NT2/D1 (cell line): Measurements from ENCODE around the gene ARHGEF19.
A peak's percentile ranks its signal among the peaks of the same experiment; 100 is the strongest.

Source experiments
- DNase-seq: peaks from one replicate; pipeline ENCODE4 v3.0.0-alpha.2; 2011; ENCODE audit warnings: low read depth, low spot score
- H3K27me3 ChIP-seq: 2 replicates; pipeline ENCODE4 v1.6.0; 2011; ENCODE audit warnings: mild to moderate bottlenecking; ENCODE audit not compliant: insufficient read length, insufficient read depth
- H3K36me3 ChIP-seq: 2 replicates; pipeline ENCODE4 v1.6.1; 2011; ENCODE audit warnings: mild to moderate bottlenecking, low read length, mixed read lengths; ENCODE audit not compliant: insufficient read depth, insufficient read length
- H3K4me1 ChIP-seq: 2 replicates; pipeline ENCODE4 v1.5.1; 2011; ENCODE audit not compliant: insufficient read depth, insufficient read length
- H3K4me3 ChIP-seq: 2 replicates; pipeline ENCODE4 v1.5.1; 2011; ENCODE audit warnings: low read depth; ENCODE audit not compliant: insufficient read length
- H3K9ac ChIP-seq: 2 replicates; pipeline ENCODE4 v1.6.0; 2011; ENCODE audit warnings: low read depth; ENCODE audit not compliant: insufficient read length
- H3K9me3 ChIP-seq: 2 replicates; pipeline ENCODE4 v1.5.1; 2011; ENCODE audit warnings: mild to moderate bottlenecking, low read length; ENCODE audit not compliant: insufficient read depth
- SUZ12 ChIP-seq: IDR thresholded peaks from 2 replicates; pipeline ENCODE4 v1.6.1; 2011; ENCODE audit not compliant: insufficient read length, insufficient read depth; ENCODE audit errors: extremely low read depth
- YY1 ChIP-seq: IDR thresholded peaks from 2 replicates; pipeline ENCODE4 v1.6.1; 2011; ENCODE audit not compliant: insufficient read length, insufficient read depth
- ZNF274 ChIP-seq: IDR thresholded peaks from 2 replicates; pipeline ENCODE4 v1.6.1; 2011; ENCODE audit warnings: mild to moderate bottlenecking, low read depth, low read length

Gene ARHGEF19

GRCh38 chr1:16183179-16183578 lies 29.3 kb downstream of the ARHGEF19 start:
- DNase-seq = no peak
- peaks cover 13% of the 10 kb centered on the region for H3K4me1 ChIP-seq
- H3K9ac ChIP-seq = no peak overlapping the region
- H3K27me3 ChIP-seq = no peaks in the 10 kb centered on the region
- no peak overlapping the region for H3K4me3 ChIP-seq
- no peaks in the 10 kb centered on the region for H3K36me3 ChIP-seq
- TF ChIP-seq YY1 (no peak), SUZ12 (no peak), ZNF274 (no peak)
- H3K9me3 ChIP-seq = no peaks in the 10 kb centered on the region

- TF ChIP-seq YY1 = no peak
- no peak for TF ChIP-seq ZNF274
- no peak for TF ChIP-seq SUZ12
- H3K4me3 ChIP-seq = no peak overlapping the region
- H3K4me1 ChIP-seq = peaks cover 13% of the 10 kb centered on the region
Measured at GRCh38 chr1:16181887-16182719, 30.3 kb downstream of the ARHGEF19 start.

GRCh38 chr1:16180291-16180824 lies 32.1 kb downstream of the ARHGEF19 start:
- Histone ChIP-seq H3K4me1 (peaks cover 19% of the 10 kb centered on the region), H3K36me3 (no peaks in the 10 kb centered on the region), H3K27me3 (no peaks in the 10 kb centered on the region), H3K9ac (no peak overlapping the region), H3K9me3 (no peaks in the 10 kb centered on the region), H3K4me3 (no peak overlapping the region)
- no peak for TF ChIP-seq SUZ12
- no peak for TF ChIP-seq YY1
- TF ChIP-seq ZNF274 = no peak
- DNase-seq = no peak

More at GRCh38 chr1:16181887-16182719, 30.3 kb downstream of the ARHGEF19 start:
- DNase-seq = peak; percentile 79
- Histone ChIP-seq H3K9ac (peak overlapping the region; percentile 62), H3K36me3 (no peaks in the 10 kb centered on the region), H3K9me3 (no peaks in the 10 kb centered on the region), H3K27me3 (no peaks in the 10 kb centered on the region)

- H3K36me3 ChIP-seq = no peaks in the 10 kb centered on the region
- no peak overlapping the region for H3K4me3 ChIP-seq
- no peaks in the 10 kb centered on the region for H3K9me3 ChIP-seq
- H3K9ac ChIP-seq = no peak overlapping the region
- DNase-seq = no peak
- H3K4me1 ChIP-seq = peaks cover 17% of the 10 kb centered on the region
- no peaks in the 10 kb centered on the region for H3K27me3 ChIP-seq
- TF ChIP-seq ZNF274 = no peak
- TF ChIP-seq SUZ12 = no peak
- TF ChIP-seq YY1 = no peak
Measured at GRCh38 chr1:16178596-16179497, 33.6 kb downstream of the ARHGEF19 start.

GRCh38 chr1:16177306-16177705 lies 35.1 kb downstream of the ARHGEF19 start:
- H3K4me3 ChIP-seq = no peak overlapping the region
- H3K36me3 ChIP-seq = no peaks in the 10 kb centered on the region
- H3K4me1 ChIP-seq = peaks cover 24% of the 10 kb centered on the region
- no peak overlapping the region for H3K9ac ChIP-seq
- H3K27me3 ChIP-seq = no peaks in the 10 kb centered on the region
- no peak for TF ChIP-seq YY1
- no peak for TF ChIP-seq SUZ12
- no peak for TF ChIP-seq ZNF274
- no peak for DNase-seq
- H3K9me3 ChIP-seq = no peaks in the 10 kb centered on the region

- Histone ChIP-seq H3K4me3 (no peak overlapping the region), H3K9me3 (no peaks in the 10 kb centered on the region), H3K9ac (no peak overlapping the region), H3K27me3 (no peaks in the 10 kb centered on the region), H3K4me1 (peaks cover 24% of the 10 kb centered on the region), H3K36me3 (no peaks in the 10 kb centered on the region)
- TF ChIP-seq ZNF274 (no peak), YY1 (no peak), SUZ12 (no peak)
- no peak for DNase-seq
Measured at GRCh38 chr1:16176653-16177052, 35.8 kb downstream of the ARHGEF19 start.
